SK-N-MC (cell line): ENCODE measurements around the gene AP2M1.

Source experiments
- EZH2 ChIP-seq: fragments of 200-600 bp; sonication (generic); IDR thresholded peaks from one replicate; pipeline ENCODE4 v1.6.1; 2017; ENCODE audit warnings: antibody characterized with exemption
- POLR2AphosphoS5 ChIP-seq: IDR thresholded peaks from 2 replicates; pipeline ENCODE4 v1.6.1; 2012; ENCODE audit warnings: mild to moderate bottlenecking, low read depth, low read length, borderline replicate concordance

GRCh38 chr3:184173374-184173722, 1.3 kb upstream of the AP2M1 start:
- no peak for TF ChIP-seq POLR2AphosphoS5
- TF ChIP-seq EZH2: no peak
